GM13977 (cell line): Measurements from ENCODE around the gene CDHR5.

Source experiments
- DNase-seq: peaks from one replicate; pipeline ENCODE4 v3.0.0; 2012; ENCODE audit warnings: low spot score
- in situ Hi-C: fragments of 300-500 bp; cut with MboI; formaldehyde crosslinking; loops from one replicate; pipeline ENCODE4 v1.12.0; 2022; ENCODE audit warnings: low sequenced_read_pairs, low pct_unique_long_range_greater_than_20kb, mixed read lengths, inconsistent platforms; ENCODE audit not compliant: unreplicated experiment
- TF ChIP-seq, protein P1 (sequence below): IDR thresholded peaks from 2 replicates; pipeline ENCODE4 v1.5.1; 2012; ENCODE audit warnings: mild to moderate bottlenecking, control low read depth; ENCODE audit not compliant: insufficient read depth; ENCODE audit errors: extremely low read depth, missing control alignments

The CDHR5 gene

DNA sequence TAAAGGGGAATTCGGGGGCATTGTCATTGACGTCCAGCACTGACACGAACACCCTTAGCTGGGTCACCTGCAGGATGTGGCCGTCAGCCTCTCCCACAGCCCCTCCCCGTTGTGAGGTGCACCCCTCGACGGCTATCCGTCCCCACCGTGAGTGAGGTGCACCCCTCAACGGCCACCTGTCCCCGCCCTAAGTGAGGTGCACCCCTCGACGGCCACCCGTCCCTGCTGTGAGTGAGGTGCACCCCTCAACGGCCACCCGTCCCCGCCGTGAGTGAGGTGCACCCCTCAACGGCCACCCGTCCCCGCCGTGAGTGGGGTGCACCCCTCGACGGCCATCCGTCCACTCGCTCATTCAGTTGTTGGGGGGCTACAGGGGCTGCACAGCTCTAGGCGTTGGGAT, 2.9 kb downstream of the CDHR5 start:
- in situ Hi-C loops, result no loop called here
- TF ChIP-seq, protein P1, sequence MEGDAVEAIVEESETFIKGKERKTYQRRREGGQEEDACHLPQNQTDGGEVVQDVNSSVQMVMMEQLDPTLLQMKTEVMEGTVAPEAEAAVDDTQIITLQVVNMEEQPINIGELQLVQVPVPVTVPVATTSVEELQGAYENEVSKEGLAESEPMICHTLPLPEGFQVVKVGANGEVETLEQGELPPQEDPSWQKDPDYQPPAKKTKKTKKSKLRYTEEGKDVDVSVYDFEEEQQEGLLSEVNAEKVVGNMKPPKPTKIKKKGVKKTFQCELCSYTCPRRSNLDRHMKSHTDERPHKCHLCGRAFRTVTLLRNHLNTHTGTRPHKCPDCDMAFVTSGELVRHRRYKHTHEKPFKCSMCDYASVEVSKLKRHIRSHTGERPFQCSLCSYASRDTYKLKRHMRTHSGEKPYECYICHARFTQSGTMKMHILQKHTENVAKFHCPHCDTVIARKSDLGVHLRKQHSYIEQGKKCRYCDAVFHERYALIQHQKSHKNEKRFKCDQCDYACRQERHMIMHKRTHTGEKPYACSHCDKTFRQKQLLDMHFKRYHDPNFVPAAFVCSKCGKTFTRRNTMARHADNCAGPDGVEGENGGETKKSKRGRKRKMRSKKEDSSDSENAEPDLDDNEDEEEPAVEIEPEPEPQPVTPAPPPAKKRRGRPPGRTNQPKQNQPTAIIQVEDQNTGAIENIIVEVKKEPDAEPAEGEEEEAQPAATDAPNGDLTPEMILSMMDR, result no peak
- no peak for DNase-seq

DNA sequence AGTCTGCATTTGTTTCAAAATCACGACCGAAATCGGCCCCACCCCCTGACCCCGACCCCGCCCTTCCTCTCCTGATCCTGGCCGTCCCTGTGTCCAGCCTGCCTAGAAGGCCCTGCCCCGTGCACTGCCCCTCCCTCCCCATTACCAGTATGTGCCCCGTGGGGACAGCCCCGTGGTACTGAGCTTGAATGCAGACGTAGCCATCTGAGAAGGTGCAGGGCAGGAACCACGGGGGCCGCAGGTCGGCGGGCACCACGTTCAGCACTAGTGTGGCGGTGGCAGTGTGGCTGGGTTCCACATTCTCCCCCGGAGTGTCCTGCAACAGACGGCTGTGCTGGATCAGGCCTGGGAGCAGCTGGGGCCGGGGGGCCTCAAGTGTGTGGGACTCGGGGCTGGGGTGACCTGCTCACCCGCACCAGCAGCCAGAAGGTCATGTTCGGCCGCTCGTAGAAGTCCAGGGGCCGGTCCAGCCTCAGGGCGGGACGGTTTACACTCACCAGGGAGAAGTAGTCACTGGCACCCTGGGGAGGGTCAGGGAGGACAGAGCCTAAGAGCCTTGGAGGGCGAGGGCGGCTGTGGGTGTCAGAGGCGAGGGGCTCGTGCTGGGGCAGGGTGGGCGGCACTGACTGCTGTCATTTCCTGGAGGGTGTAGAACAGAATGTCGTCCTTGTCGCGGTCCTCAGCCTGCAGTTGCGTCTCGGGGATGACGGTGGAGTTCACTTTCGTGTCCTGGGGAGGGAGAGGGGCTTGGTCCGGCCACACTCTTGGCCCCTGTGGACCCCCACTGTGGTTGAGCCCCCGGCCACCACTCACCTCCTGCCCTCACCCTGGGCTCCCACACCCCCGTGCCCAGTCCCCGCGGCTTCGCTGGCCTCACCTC, 3.6 kb downstream of the CDHR5 start:
- TF ChIP-seq, protein P1, result no peak
- no peak for DNase-seq
- in situ Hi-C loops, result no loop called here

DNA sequence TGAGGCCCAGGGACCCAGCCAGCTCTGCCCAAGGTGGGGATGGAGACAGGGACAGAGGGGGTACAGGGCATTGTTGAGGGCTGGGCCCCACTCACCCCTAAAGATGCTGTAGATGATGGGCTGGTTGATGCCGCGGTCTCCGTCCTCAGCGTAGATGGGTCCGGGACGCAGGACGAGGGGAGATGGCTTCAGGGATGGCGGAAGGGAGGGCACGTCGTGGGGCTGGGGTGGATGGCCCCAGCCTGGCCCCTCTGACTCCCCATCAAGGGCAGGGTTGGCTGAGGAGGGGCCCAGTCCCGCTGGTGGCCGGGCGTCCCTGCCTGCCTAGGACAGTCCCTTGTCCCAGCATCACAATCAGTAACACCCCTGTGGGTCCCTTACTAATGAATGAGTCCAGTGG, 4.6 kb downstream of the CDHR5 start:
- in situ Hi-C loops, result no loop called here

DNA sequence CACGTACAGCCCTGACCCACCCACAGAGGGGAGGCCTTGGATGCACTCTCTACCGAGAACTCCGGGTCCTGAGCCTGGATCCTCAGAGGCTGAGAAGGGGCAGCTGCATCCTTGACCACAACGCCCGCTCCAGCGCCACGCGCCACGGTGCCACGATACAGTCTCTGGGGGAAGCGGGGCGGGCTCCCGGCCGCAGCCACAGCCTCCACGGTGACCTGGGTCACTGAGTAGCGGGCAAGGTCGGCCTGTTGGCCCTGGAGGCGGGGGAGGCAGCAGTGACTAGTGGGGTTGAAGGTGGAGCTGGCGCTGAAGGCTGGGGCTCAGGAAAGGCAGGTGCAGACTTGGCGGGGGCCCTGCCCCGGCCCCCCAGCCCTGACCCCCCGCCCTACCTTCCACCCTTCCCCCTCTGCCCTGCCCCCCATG, 5.1 kb downstream of the CDHR5 start:
- no peak for DNase-seq
- TF ChIP-seq, protein P1, result no peak
- in situ Hi-C loops, result no loop called here

More for the DNA sequence above, 4.6 kb downstream of the CDHR5 start:
- no peak for DNase-seq
- TF ChIP-seq, protein P1, result no peak

DNA sequence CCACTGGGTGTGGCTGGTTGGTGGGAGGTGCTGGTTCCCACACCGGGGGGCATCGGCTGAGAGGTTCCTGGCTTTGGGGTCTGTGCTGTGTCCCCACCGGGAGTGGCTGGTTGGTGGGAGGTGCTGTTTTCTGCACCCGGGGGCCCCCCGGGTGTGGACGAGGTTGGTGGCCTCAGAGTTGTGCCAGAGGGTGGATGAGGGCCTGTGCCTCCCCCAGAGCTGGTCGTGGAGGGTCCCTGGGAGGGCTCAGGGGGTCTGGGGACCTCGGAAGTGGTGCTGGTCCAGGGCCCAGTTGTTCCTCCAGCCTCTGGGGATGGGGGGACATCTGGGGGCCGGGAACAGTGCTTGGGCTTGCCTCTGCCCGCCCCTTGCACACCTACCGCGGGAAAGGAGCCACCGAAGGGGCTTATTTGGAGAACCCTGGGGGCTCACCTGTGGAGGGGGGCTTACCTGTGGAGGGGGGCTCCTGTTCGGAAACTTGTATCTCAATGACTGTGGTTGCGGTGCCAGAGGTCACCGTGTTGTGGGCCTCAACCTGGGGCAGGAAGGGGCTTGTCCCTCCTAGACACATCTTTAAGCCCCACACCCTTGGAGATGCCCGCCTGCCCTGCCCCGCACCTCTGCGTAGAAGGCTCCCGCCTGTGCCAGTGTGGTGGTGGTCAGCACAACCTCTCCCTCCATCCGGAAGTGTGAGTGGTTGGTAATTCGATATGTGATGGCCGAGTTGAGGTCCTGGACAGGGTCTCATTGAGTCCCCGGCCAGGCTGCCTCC, 5.7 kb downstream of the CDHR5 start:
- no peak for DNase-seq
- in situ Hi-C loops, result no loop called here
- TF ChIP-seq, protein P1, result no peak

DNA sequence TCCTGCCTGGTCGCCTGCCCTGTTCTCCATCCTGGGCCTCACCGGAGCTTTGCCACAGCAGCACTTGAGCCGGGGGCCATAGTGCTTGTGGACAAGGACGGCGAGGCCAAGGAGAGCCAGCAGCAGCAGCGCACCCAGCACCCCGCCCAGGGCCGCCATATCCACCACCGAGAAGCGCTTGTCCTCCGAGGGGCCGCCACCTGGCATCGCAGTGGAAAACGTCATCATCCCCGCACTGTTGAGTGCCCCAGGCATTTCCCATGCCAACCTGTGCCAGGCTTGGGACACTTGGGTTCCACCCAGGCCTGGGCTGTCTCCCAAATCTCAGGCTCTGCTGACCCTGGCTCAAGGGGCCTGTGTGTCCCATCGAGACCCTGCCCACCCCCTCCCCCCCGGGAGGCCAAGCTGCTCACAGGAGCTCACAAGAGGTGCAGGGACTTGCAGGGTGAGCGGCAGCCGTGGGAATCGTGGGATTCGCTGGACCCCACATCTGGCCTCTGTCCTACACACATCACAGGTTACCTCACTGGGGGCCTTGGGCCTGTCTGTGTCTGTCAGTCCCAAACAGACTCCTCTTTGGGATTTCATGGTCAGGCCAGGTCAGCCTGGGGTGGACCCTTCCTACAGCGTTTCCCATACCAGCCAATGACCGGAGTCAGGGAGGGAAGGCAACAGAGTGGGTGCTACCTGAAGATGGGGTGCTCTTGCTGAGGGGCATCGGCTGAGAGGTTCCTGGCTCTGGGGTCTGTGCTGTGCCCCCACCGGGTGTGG, 6.7 kb downstream of the CDHR5 start:
- TF ChIP-seq, protein P1, result no peak
- in situ Hi-C loops, result no loop called here
- no peak for DNase-seq
